ENCODE results near the gene CCL23. TPM values are rescaled to one million over a fixed set of nuclear protein-coding genes. Genes with fewer than 3 reads are reported as not detected.
"Not testable (repeated sequence)": the region's sequence is repeated elsewhere in the genome, so short reads cannot be mapped to it uniquely, and the experiment has no call there.

Gene CCL23
- total RNA-seq, 1 donor from 2014 or later: not detected

GRCh38 chr17:36019423-36019822 is 1.7 kb upstream of the CCL23 start:
- CTCF ChIA-PET: interaction anchor here (1.0 to 1.6 kb wide), 3 partner anchors 10 to 129 kb away, joined by 3 to 6 read pairs (median 3); no protein-coding TSS in a partner anchor
- Mint-ChIP-seq H3K27me3 (peaks cover 5% of the 10 kb centered on the region), H3K36me3 (ENCODE audit: low read depth) (no peaks in the 10 kb centered on the region), H3K27ac (no peak overlapping the region), H3K9me3 (no peaks in the 10 kb centered on the region), H3K4me1 (peaks cover 17% of the 10 kb centered on the region), H3K4me3 (no peak overlapping the region)
- intact Hi-C loops (cut with micrococcal nuclease): no loop called here
- no peak for DNase-seq
- POLR2A ChIA-PET: no interaction called here
- TF ChIP-seq CTCF (IDR thresholded peaks at IDR 0.05): no peak
- ATAC-seq (ENCODE audit: low read depth): no peak

GRCh38 chr17:36016555-36016954 is 1.2 kb downstream of the CCL23 start:
- H3K27ac Mint-ChIP-seq: no peak overlapping the region
- peaks cover 17% of the 10 kb centered on the region for H3K4me1 Mint-ChIP-seq
- intact Hi-C loops (cut with micrococcal nuclease): no loop called here
- H3K36me3 Mint-ChIP-seq (ENCODE audit: low read depth): no peaks in the 10 kb centered on the region
- no peak for TF ChIP-seq CTCF (IDR thresholded peaks at IDR 0.05)
- ChIA-PET CTCF (no interaction called here), POLR2A (no interaction called here)
- ATAC-seq (ENCODE audit: low read depth) (no peak), DNase-seq (no peak)
- peaks cover 2% of the 10 kb centered on the region for H3K27me3 Mint-ChIP-seq
- H3K9me3 Mint-ChIP-seq: peaks cover 4% of the 10 kb centered on the region
- no peak overlapping the region for H3K4me3 Mint-ChIP-seq

GRCh38 chr17:36015895-36016294 is 1.9 kb downstream of the CCL23 start:
- intact Hi-C loops (cut with micrococcal nuclease); H3K27me3 Mint-ChIP-seq; H3K27ac Mint-ChIP-seq; CTCF ChIA-PET; H3K4me3 Mint-ChIP-seq; DNase-seq; ATAC-seq (ENCODE audit: low read depth); H3K36me3 Mint-ChIP-seq (ENCODE audit: low read depth); POLR2A ChIA-PET; H3K9me3 Mint-ChIP-seq: not testable (repeated sequence)
- peaks cover 17% of the 10 kb centered on the region for H3K4me1 Mint-ChIP-seq

GRCh38 chr17:36014946-36015345 is 2.8 kb downstream of the CCL23 start:
- H3K9me3 Mint-ChIP-seq: peaks cover 4% of the 10 kb centered on the region
- CTCF ChIA-PET: no interaction called here
- intact Hi-C loops (cut with micrococcal nuclease): no loop called here
- no peak for TF ChIP-seq CTCF (IDR thresholded peaks at IDR 0.05)
- H3K27ac Mint-ChIP-seq: no peak overlapping the region
- ATAC-seq (ENCODE audit: low read depth): no peak
- POLR2A ChIA-PET: no interaction called here
- no peak for DNase-seq
- H3K4me1 Mint-ChIP-seq: peaks cover 17% of the 10 kb centered on the region
- H3K36me3 Mint-ChIP-seq (ENCODE audit: low read depth): no peaks in the 10 kb centered on the region
- peaks cover 3% of the 10 kb centered on the region for H3K27me3 Mint-ChIP-seq
- H3K4me3 Mint-ChIP-seq: no peak overlapping the region

- Mint-ChIP-seq H3K27me3 (peaks cover 3% of the 10 kb centered on the region), H3K36me3 (ENCODE audit: low read depth) (no peaks in the 10 kb centered on the region), H3K4me1 (peaks cover 6% of the 10 kb centered on the region), H3K9me3 (peaks cover 8% of the 10 kb centered on the region), H3K4me3 (no peak overlapping the region), H3K27ac (no peak overlapping the region)
- DNase-seq (no peak), ATAC-seq (ENCODE audit: low read depth) (no peak)
- TF ChIP-seq CTCF (IDR thresholded peaks at IDR 0.05): no peak
- intact Hi-C loops (cut with micrococcal nuclease): no loop called here
- CTCF ChIA-PET: interaction anchor here (0.8 to 0.9 kb wide), 2 partner anchors 61 to 1593 kb away, joined by 3 read pairs; no protein-coding TSS in a partner anchor
- POLR2A ChIA-PET: no interaction called here
These were observed 6.6 kb downstream of the CCL23 start for GRCh38 chr17:36011201-36011600.
